Measurements from ENCODE around the gene ACER3.

DNA sequence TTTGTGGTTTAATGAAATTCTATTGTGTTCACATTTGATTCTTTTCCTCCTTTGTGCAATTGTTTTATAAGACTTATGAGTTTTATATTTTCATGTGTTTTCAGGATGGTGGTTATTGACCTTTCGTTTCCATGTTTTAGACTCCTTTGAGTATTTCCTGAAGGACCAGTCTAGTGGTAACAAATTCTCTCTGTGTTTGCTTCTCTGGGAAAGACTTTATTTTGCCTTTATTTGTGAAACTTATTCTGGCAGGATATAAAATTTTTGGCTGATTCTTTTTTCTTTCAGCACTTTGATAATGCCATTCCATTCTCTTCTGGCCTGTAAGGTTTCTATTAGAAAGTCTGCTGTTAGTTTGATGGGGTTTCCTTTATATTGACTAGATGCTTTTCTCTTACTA is 83.5 kb downstream of the ACER3 start:
- no peak for TF ChIP-seq FOXM1 (IDR thresholded peaks at IDR 0.05; ENCODE audit: borderline replicate concordance)
- TF ChIP-seq NFRKB (IDR thresholded peaks at IDR 0.05): no peak
- TF ChIP-seq ELF4 (IDR thresholded peaks at IDR 0.05): no peak
- no peak for TF ChIP-seq FOXA1 (IDR thresholded peaks at IDR 0.05)
- TF ChIP-seq, protein P1, sequence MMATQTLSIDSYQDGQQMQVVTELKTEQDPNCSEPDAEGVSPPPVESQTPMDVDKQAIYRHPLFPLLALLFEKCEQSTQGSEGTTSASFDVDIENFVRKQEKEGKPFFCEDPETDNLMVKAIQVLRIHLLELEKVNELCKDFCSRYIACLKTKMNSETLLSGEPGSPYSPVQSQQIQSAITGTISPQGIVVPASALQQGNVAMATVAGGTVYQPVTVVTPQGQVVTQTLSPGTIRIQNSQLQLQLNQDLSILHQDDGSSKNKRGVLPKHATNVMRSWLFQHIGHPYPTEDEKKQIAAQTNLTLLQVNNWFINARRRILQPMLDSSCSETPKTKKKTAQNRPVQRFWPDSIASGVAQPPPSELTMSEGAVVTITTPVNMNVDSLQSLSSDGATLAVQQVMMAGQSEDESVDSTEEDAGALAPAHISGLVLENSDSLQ (IDR thresholded peaks at IDR 0.05): no peak
- no peak for TF ChIP-seq SP1 (IDR thresholded peaks at IDR 0.05)
- TF ChIP-seq ARNT (IDR thresholded peaks at IDR 0.05): no peak
- TF ChIP-seq LEF1 (IDR thresholded peaks at IDR 0.05; ENCODE audit: borderline replicate concordance): no peak

Data from HEK293T (cell line).